SU-DHL-6 (cell line): ENCODE data around the gene IL4I1.

Source experiments
- H2AFZ ChIP-seq: fragments of 200-600 bp; sonication (generic); 2 replicates; pipeline ENCODE4 v1.6.1; 2014; ENCODE audit warnings: low read depth, mild to moderate bottlenecking, moderate library complexity, mixed read lengths, antibody characterized with exemption, low read length; ENCODE audit not compliant: severe bottlenecking
- H3F3A ChIP-seq: fragments of 200-600 bp; shearing (Covaris generic); 2 replicates; pipeline ENCODE4 v1.6.0; 2016; ENCODE audit warnings: antibody characterized with exemption, mild to moderate bottlenecking; ENCODE audit not compliant: insufficient read depth
- H3K27ac ChIP-seq: fragments of 200-600 bp; sonication (generic); 2 replicates; pipeline ENCODE4 v1.5.1; 2016; ENCODE audit warnings: low read depth, mild to moderate bottlenecking, low read length, moderate library complexity, mixed read lengths
- H3K27me3 ChIP-seq: fragments of 200-600 bp; sonication (generic), shearing (Covaris generic); 2 replicates; pipeline ENCODE4 v1.6.0; 2014; ENCODE audit warnings: mild to moderate bottlenecking, low read length
- H3K36me3 ChIP-seq: fragments of 200-600 bp; sonication (generic); 2 replicates; pipeline ENCODE4 v1.6.1; 2014; ENCODE audit warnings: mild to moderate bottlenecking, low read length, mixed read lengths
- H3K4me2 ChIP-seq: fragments of 300-600, 200-600 bp; shearing (Covaris generic), sonication (generic); 2 replicates; pipeline ENCODE4 v1.6.0; 2014; ENCODE audit warnings: low read length, low read depth, mild to moderate bottlenecking; ENCODE audit not compliant: poor library complexity, severe bottlenecking
- H3K4me3 ChIP-seq: fragments of 200-600 bp; sonication (generic); 2 replicates; pipeline ENCODE4 v1.5.1; 2014; ENCODE audit warnings: antibody characterized with exemption, low read length, mild to moderate bottlenecking, mixed read lengths; ENCODE audit not compliant: insufficient read depth, poor library complexity, severe bottlenecking
- H3K79me2 ChIP-seq: fragments of 200-600 bp; sonication (generic); 2 replicates; pipeline ENCODE4 v1.6.1; 2014; ENCODE audit warnings: mild to moderate bottlenecking, low read length, moderate library complexity; ENCODE audit not compliant: insufficient read depth
- H3K9ac ChIP-seq: fragments of 200-600 bp; sonication (generic); 2 replicates; pipeline ENCODE4 v1.7.0; 2014; ENCODE audit warnings: mild to moderate bottlenecking, low read length
- H3K9me2 ChIP-seq: fragments of 200-600 bp; sonication (generic); replicated peaks from 2 replicates; pipeline ENCODE4 v1.6.1; 2014; ENCODE audit warnings: low read length; ENCODE audit not compliant: insufficient read depth
- H3K9me3 ChIP-seq: fragments of 200-600 bp; sonication (generic); 2 replicates; pipeline ENCODE4 v1.6.1; 2014; ENCODE audit warnings: low read length, mixed read lengths; ENCODE audit not compliant: insufficient read depth
- H4K20me1 ChIP-seq: fragments of 200-600 bp; sonication (generic); 2 replicates; pipeline ENCODE4 v1.6.1; 2014; ENCODE audit warnings: low read depth, mild to moderate bottlenecking, antibody characterized with exemption, low read length, moderate library complexity, mixed read lengths
- EZH2phosphoT487 ChIP-seq: fragments of 200-600 bp; sonication (generic), shearing (Covaris generic); conservative IDR thresholded peaks from 2 replicates; pipeline ENCODE4 v1.6.1; 2018; ENCODE audit warnings: mild to moderate bottlenecking, antibody characterized with exemption, low read length, moderate library complexity, mixed read lengths
- TF ChIP-seq, protein P1 (sequence below): fragments of 200-600 bp; sonication (generic); IDR thresholded peaks from one replicate; pipeline ENCODE4 v1.5.1; 2017; ENCODE audit warnings: antibody characterized with exemption, mild to moderate bottlenecking, low read length, moderate library complexity; ENCODE audit not compliant: insufficient read depth, poor library complexity, severe bottlenecking

IL4I1 gene

DNA sequence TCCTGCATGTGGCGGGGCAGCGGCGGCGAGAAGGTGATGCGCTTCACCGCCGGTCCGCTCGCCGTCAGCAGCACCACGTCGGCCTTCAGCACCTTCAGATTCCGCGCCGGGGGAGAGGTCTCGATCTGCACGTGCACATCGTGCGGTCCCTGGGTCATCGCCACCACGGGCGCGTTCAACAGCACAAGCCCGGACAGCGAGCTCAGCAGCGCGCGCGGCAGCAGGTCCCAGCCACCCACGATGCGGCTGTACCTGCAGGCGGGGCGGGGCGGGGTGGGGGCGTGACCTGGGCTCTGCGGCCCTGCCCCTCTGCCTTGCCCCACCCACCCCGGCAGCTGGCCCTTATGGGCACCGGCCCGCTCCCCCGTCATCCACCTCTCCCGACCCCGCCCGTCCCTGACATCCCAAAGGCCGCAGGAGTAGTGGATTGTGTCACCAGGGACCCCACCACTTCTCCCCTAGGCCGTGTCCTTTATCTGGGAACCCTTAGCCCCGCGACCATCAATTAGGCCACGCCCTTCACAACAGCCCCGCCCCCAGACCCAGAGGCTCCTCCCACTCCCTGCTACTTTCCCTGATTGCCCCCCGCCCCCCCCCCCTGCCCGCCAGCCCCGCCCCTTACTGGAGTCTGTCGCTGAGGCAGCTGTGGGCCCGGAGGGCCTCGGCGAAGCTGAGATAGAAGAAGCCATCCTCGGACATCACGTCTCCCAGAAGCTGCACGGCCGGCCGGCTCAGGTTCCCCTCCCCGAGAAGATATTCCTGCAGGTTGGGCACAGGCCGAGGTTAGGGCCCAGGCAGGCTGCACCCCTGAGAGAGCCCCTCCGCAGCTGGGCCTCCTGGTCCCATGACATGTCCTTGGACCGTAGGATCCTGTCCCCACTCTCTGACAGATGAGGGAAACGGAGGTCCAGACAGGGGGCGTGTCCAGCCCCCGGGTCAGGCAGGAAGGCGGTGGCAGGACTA is 6.1 kb downstream of the IL4I1 start:
- Histone ChIP-seq H3K27ac (no peak overlapping the region), H4K20me1 (no peaks in the 10 kb centered on the region), H3K9ac (no peak overlapping the region), H3K27me3 (no peaks in the 10 kb centered on the region), H3K36me3 (no peaks in the 10 kb centered on the region), H3K9me3 (no peaks in the 10 kb centered on the region), H3F3A (peaks cover 7% of the 10 kb centered on the region; the same call in 1 of the 2 replicates), H3K9me2 (no peaks in the 10 kb centered on the region), H3K4me3 (peak overlapping the region; percentile 38), H2AFZ (no peak overlapping the region), H3K4me2 (peak overlapping the region; percentile 52), H3K79me2 (no peaks in the 10 kb centered on the region)
- TF ChIP-seq, protein P1, sequence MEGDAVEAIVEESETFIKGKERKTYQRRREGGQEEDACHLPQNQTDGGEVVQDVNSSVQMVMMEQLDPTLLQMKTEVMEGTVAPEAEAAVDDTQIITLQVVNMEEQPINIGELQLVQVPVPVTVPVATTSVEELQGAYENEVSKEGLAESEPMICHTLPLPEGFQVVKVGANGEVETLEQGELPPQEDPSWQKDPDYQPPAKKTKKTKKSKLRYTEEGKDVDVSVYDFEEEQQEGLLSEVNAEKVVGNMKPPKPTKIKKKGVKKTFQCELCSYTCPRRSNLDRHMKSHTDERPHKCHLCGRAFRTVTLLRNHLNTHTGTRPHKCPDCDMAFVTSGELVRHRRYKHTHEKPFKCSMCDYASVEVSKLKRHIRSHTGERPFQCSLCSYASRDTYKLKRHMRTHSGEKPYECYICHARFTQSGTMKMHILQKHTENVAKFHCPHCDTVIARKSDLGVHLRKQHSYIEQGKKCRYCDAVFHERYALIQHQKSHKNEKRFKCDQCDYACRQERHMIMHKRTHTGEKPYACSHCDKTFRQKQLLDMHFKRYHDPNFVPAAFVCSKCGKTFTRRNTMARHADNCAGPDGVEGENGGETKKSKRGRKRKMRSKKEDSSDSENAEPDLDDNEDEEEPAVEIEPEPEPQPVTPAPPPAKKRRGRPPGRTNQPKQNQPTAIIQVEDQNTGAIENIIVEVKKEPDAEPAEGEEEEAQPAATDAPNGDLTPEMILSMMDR: no peak
- no peak for TF ChIP-seq EZH2phosphoT487

DNA sequence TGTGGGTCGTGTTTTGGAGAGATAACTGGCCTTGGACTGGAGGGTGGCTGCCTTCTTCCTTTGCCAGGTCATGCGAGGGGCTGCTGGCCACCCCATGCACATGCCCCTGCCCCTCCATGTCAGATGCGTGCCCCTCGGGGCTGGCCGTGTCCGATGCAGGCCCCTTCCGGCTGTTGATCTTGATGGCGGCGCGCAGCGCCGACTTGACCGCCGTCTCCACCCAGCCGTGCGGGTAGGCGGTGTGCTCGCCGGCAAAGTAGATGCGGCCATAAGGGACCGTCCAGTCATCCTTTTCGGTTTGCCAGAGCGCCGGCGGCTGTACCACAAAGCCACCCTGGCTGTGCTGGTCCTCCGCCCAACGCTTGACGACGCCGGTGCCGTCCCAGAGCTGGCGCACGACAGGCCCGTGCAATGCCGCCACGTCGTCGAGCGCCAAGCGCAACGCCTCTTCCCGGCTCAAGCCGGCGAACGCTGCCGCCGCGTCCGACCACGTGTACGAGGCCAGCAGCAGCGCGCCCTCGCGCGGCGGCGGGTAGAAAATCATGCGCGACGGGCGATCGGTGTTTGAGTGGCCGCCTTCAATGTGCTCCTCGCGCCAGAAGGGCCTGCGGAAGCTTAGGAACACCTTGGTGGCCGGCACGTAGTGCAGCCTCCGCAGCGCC is 6.9 kb downstream of the IL4I1 start:
- H3K36me3 ChIP-seq: no peaks in the 10 kb centered on the region
- peak overlapping the region; percentile 38 for H3K4me3 ChIP-seq
- no peak for TF ChIP-seq EZH2phosphoT487
- TF ChIP-seq, protein P1: no peak
- H3K4me2 ChIP-seq: peak overlapping the region; percentile 52
- no peaks in the 10 kb centered on the region for H3K9me3 ChIP-seq
- H4K20me1 ChIP-seq: no peaks in the 10 kb centered on the region
- no peak overlapping the region for H3K9ac ChIP-seq
- no peak overlapping the region for H2AFZ ChIP-seq
- H3K79me2 ChIP-seq: no peaks in the 10 kb centered on the region
- no peak overlapping the region for H3K27ac ChIP-seq
- H3K9me2 ChIP-seq: no peaks in the 10 kb centered on the region
- H3K27me3 ChIP-seq: no peaks in the 10 kb centered on the region
- peaks cover 7% of the 10 kb centered on the region; the same call in 1 of the 2 replicates for H3F3A ChIP-seq

DNA sequence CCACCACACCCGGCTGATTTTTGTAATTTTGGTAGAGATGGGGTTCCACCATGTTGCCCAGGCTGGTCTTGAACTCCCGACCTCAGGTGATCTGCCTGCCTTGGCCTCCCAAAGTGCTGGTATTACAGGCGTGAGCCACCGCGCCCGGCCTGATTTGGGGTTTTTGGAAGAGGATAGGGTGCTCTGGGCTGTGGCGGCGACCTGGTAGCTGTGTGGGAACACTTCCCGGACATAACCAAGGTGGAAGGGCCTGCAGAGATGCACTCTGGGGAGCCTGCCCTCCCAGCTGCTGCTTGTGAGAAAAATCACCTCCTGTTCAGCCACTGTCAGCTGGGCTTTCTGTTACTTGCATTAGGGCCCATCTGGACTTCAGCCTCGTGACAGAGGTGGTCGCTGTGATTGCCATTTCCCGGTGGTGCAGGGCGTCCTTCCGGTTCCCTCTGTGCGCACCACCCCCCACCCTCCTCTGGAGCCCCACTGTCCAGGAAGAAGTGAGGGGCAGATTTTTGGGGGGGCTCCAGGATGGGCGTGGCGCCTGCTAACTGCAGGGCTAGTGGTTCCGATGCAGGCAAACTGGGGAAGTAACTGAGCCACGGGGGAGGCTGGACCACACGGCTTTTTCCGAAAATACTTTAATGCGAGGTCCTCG is 7.5 kb downstream of the IL4I1 start:
- Histone ChIP-seq H3K4me3 (no peak overlapping the region), H3K4me2 (no peak overlapping the region), H3K9me3 (no peaks in the 10 kb centered on the region), H3K27ac (peak overlapping the region; percentile 31), H4K20me1 (no peaks in the 10 kb centered on the region), H2AFZ (no peak overlapping the region), H3K9ac (no peak overlapping the region), H3K9me2 (no peaks in the 10 kb centered on the region), H3K36me3 (no peaks in the 10 kb centered on the region), H3K79me2 (no peaks in the 10 kb centered on the region), H3K27me3 (no peaks in the 10 kb centered on the region), H3F3A (peaks cover 7% of the 10 kb centered on the region; the same call in 1 of the 2 replicates)
- no peak for TF ChIP-seq EZH2phosphoT487
- TF ChIP-seq, protein P1: no peak
